Loucy (cell line): ENCODE data around the gene SYT8.
"Not testable (repeated sequence)": the region's sequence is repeated elsewhere in the genome, so short reads cannot be mapped to it uniquely, and the experiment has no call there.

Experiments used
- H2AFZ ChIP-seq: fragments of 200-600 bp; sonication (generic); 2 replicates; pipeline ENCODE4 v1.6.0; 2016; ENCODE audit warnings: antibody characterized with exemption, mild to moderate bottlenecking, low read length, moderate library complexity
- H3F3A ChIP-seq: fragments of 200-600 bp; 2 replicates; pipeline ENCODE4 v1.6.0; 2016; ENCODE audit warnings: antibody characterized with exemption, low read depth, mild to moderate bottlenecking
- H3K27me3 ChIP-seq: fragments of 200-600 bp; sonication (generic); 2 replicates; pipeline ENCODE4 v1.6.1; 2014; ENCODE audit warnings: low read length, mild to moderate bottlenecking; ENCODE audit not compliant: insufficient read depth, poor library complexity, severe bottlenecking
- H3K36me3 ChIP-seq: fragments of 200-600 bp; sonication (generic); 2 replicates; pipeline ENCODE4 v1.6.1; 2016; ENCODE audit warnings: low read length; ENCODE audit not compliant: insufficient read depth
- H3K4me1 ChIP-seq: fragments of 200-600 bp; sonication (generic); 2 replicates; pipeline ENCODE4 v1.5.1; 2014; ENCODE audit warnings: low read length, mild to moderate bottlenecking; ENCODE audit not compliant: insufficient read depth, poor library complexity, severe bottlenecking
- H3K4me2 ChIP-seq: fragments of 200-600 bp; sonication (generic); 2 replicates; pipeline ENCODE4 v1.6.0; 2014; ENCODE audit warnings: antibody characterized with exemption, low read length, low read depth, mild to moderate bottlenecking; ENCODE audit not compliant: poor library complexity, severe bottlenecking
- H3K4me3 ChIP-seq: fragments of 200-600 bp; sonication (generic); 2 replicates; pipeline ENCODE4 v1.5.1; 2014; ENCODE audit warnings: low read length, mild to moderate bottlenecking, mixed read lengths; ENCODE audit not compliant: poor library complexity, severe bottlenecking
- H3K79me2 ChIP-seq: fragments of 200-600 bp; sonication (generic); 2 replicates; pipeline ENCODE4 v1.6.1; 2014; ENCODE audit warnings: low read length; ENCODE audit not compliant: insufficient read depth
- H3K9ac ChIP-seq: fragments of 200-600 bp; sonication (generic); 2 replicates; pipeline ENCODE4 v1.6.0; 2014; ENCODE audit warnings: mild to moderate bottlenecking, low read depth, low read length, moderate library complexity; ENCODE audit not compliant: poor library complexity, severe bottlenecking
- H3K9me2 ChIP-seq: fragments of 200-600 bp; sonication (generic); replicated peaks from 2 replicates; pipeline ENCODE4 v1.6.1; 2016; ENCODE audit warnings: low read depth, low read length, mixed read lengths
- H3K9me3 ChIP-seq: fragments of 200-600 bp; sonication (generic); 2 replicates; pipeline ENCODE4 v1.6.1; 2014; ENCODE audit warnings: mild to moderate bottlenecking, antibody characterized with exemption, low read length, low read depth; ENCODE audit not compliant: insufficient read depth
- H4K20me1 ChIP-seq: fragments of 200-600 bp; sonication (generic); 2 replicates; pipeline ENCODE4 v1.6.0; 2014; ENCODE audit warnings: antibody characterized with exemption, low read length, mild to moderate bottlenecking; ENCODE audit not compliant: insufficient read depth, poor library complexity, severe bottlenecking
- CTCF ChIP-seq: fragments of 200-600 bp; sonication (generic); conservative IDR thresholded peaks from 2 replicates; pipeline ENCODE4 v1.5.1; 2014; ENCODE audit warnings: mild to moderate bottlenecking, antibody characterized with exemption, low read length
- EZH2phosphoT487 ChIP-seq: fragments of 200-600 bp; IDR thresholded peaks from 2 replicates; pipeline ENCODE4 v1.6.1; 2018; ENCODE audit warnings: antibody characterized with exemption, mild to moderate bottlenecking, moderate library complexity, borderline replicate concordance

Gene SYT8

GRCh38 chr11:1875093-1875850 lies 40.5 kb downstream of the SYT8 start:
- Histone ChIP-seq H3K4me1 (no peaks in the 10 kb centered on the region), H3K79me2 (peaks cover 7% of the 10 kb centered on the region; the same call in 1 of the 2 replicates), H3K36me3 (no peaks in the 10 kb centered on the region), H3F3A (no peaks in the 10 kb centered on the region), H3K9me2 (no peaks in the 10 kb centered on the region), H3K9ac (no peak overlapping the region), H3K9me3 (no peaks in the 10 kb centered on the region), H2AFZ (no peak overlapping the region), H4K20me1 (peaks cover 4% of the 10 kb centered on the region), H3K4me3 (no peak overlapping the region), H3K27me3 (no peaks in the 10 kb centered on the region), H3K4me2 (no peak overlapping the region)
- no peak for TF ChIP-seq EZH2phosphoT487
- TF ChIP-seq CTCF = no peak

- H4K20me1 ChIP-seq, H3K4me3 ChIP-seq, H3F3A ChIP-seq, H3K9ac ChIP-seq, H3K27me3 ChIP-seq, H3K79me2 ChIP-seq, H2AFZ ChIP-seq, H3K9me2 ChIP-seq, H3K4me1 ChIP-seq, H3K4me2 ChIP-seq, H3K36me3 ChIP-seq, H3K9me3 ChIP-seq: not testable (repeated sequence)
Measured at GRCh38 chr11:1875851-1876301, 41.1 kb downstream of the SYT8 start.

GRCh38 chr11:1876361-1877063 lies 41.7 kb downstream of the SYT8 start:
- Histone ChIP-seq H3K4me1 (no peaks in the 10 kb centered on the region), H3F3A (no peaks in the 10 kb centered on the region), H4K20me1 (peaks cover 4% of the 10 kb centered on the region), H3K9me3 (no peaks in the 10 kb centered on the region), H3K9me2 (no peaks in the 10 kb centered on the region), H3K36me3 (no peaks in the 10 kb centered on the region), H3K4me3 (no peak overlapping the region), H3K4me2 (no peak overlapping the region), H2AFZ (no peak overlapping the region), H3K9ac (no peak overlapping the region), H3K27me3 (no peaks in the 10 kb centered on the region), H3K79me2 (peaks cover 7% of the 10 kb centered on the region; the same call in 1 of the 2 replicates)
- TF ChIP-seq CTCF (peak; percentile 62), EZH2phosphoT487 (no peak)
